Keratinocyte (primary cell): ENCODE data around the gene OR5D18.

Experiments
- EZH2 ChIP-seq: IDR thresholded peaks from one replicate; pipeline ENCODE4 v1.6.1; 2012; ENCODE audit warnings: inconsistent platforms, mild to moderate bottlenecking, low read length, moderate library complexity
- TF ChIP-seq, protein P1 (sequence below), 3 experiments: IDR thresholded peaks in 1 of 3; conservative IDR thresholded peaks in 1 of 3; optimal IDR thresholded peaks in 1 of 3; 2 replicates in 2 of 3; 3 replicates in 1 of 3; pipeline versions ENCODE3 to v1.5.1; 2011; ENCODE audit warnings: low read length in 3 of 3, mild to moderate bottlenecking in 3 of 3, moderate library complexity in 2 of 3, control low read depth in 1 of 3, inconsistent platforms in 1 of 3; ENCODE audit not compliant: insufficient read depth in 2 of 3; ENCODE audit errors: extremely low read depth in 1 of 3

DNA sequence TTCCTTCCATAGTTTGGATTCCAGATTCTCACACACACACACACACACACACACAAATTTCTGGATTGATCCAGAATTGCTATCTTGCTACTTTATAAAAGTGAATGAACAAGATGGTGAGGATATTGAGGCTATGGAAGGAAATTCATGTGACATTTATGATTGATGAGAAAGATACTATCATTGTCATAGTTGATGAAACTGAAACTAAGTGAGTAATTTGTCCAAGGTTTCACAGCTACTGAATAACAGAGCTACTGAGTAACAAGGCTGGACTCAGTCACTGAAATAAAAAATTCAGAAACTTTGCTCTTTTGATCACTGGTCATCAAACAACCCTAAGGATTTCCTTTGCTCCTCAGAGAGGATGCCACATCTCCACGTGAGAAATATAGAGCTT lies 35.3 kb downstream of the OR5D18 start:
- TF ChIP-seq, protein P1, sequence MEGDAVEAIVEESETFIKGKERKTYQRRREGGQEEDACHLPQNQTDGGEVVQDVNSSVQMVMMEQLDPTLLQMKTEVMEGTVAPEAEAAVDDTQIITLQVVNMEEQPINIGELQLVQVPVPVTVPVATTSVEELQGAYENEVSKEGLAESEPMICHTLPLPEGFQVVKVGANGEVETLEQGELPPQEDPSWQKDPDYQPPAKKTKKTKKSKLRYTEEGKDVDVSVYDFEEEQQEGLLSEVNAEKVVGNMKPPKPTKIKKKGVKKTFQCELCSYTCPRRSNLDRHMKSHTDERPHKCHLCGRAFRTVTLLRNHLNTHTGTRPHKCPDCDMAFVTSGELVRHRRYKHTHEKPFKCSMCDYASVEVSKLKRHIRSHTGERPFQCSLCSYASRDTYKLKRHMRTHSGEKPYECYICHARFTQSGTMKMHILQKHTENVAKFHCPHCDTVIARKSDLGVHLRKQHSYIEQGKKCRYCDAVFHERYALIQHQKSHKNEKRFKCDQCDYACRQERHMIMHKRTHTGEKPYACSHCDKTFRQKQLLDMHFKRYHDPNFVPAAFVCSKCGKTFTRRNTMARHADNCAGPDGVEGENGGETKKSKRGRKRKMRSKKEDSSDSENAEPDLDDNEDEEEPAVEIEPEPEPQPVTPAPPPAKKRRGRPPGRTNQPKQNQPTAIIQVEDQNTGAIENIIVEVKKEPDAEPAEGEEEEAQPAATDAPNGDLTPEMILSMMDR (optimal IDR thresholded peaks at IDR 0.05 in 1 of 3, IDR thresholded peaks at IDR 0.05 in 1 of 3, conservative IDR thresholded peaks at IDR 0.05 in 1 of 3; ENCODE audit: extremely low read depth in 1 of 3, insufficient read depth in 2 of 3, low read length in 3 of 3): no peak
- no peak for TF ChIP-seq EZH2
